Panc1 (cell line): Measurements from ENCODE around the gene ZDBF2. TPM values are rescaled to one million over a fixed set of nuclear protein-coding genes. Genes with fewer than 3 reads are reported as not detected.
"Not testable (repeated sequence)": the region's sequence is repeated elsewhere in the genome, so short reads cannot be mapped to it uniquely, and the experiment has no call there.

Experiments used
- ATAC-seq: fragments of 200-7000 bp; cut with Tn5 transposase; 2 replicates; pipeline ENCODE4 v1.9.1; 2020; ENCODE audit warnings: mild to moderate bottlenecking, moderate library complexity
- BruUV-seq: library from RNA; stranded (reverse); fragments of 400-500 nt; replicated peaks from 2 replicates; lab custom pipeline; 2021; lab: Mats Ljungman, UMichigan
- CTCF ChIA-PET: fragments of 300-600 bp; sonication (Branson Sonifier 250); formaldehyde crosslinking; loops from one replicate; lab custom pipeline; 2022; ENCODE audit warnings: antibody characterized with exemption; lab: Charles Lee
- POLR2A ChIA-PET: fragments of 300-600 bp; sonication (Branson Sonifier 250); formaldehyde crosslinking; loops from one replicate; lab custom pipeline; 2022; ENCODE audit warnings: antibody characterized with exemption; lab: Charles Lee
- DNase-seq: peaks from one replicate; pipeline ENCODE4 v3.0.0-alpha.2; 2010; ENCODE audit warnings: low read depth, low spot score
- H3K27ac ChIP-seq: 2 replicates; pipeline ENCODE4 v1.5.1; 2011; ENCODE audit warnings: mild to moderate bottlenecking, low read length, inconsistent platforms
- H3K27me3 ChIP-seq: fragments of 200-500 bp; sonication (Bioruptor generic); 2 replicates; pipeline ENCODE4 v1.6.0; 2014; ENCODE audit warnings: low read length, inconsistent platforms; ENCODE audit not compliant: control insufficient read depth, insufficient read depth
- H3K36me3 ChIP-seq: fragments of 200-500 bp; sonication (Bioruptor generic); 2 replicates; pipeline ENCODE4 v1.5.1; 2014; ENCODE audit warnings: inconsistent platforms, mild to moderate bottlenecking, low read length, moderate library complexity; ENCODE audit not compliant: control insufficient read depth, insufficient read depth
- H3K4me1 ChIP-seq: 2 replicates; pipeline ENCODE4 v1.5.1; 2011; ENCODE audit warnings: inconsistent platforms, mild to moderate bottlenecking, low read length, moderate library complexity; ENCODE audit not compliant: control insufficient read depth, insufficient read depth
- H3K4me3 ChIP-seq, 2 experiments: 2 replicates each; pipeline ENCODE4 v1.5.1; 2011 to 2012; ENCODE audit warnings: low read depth in 2 of 2, low read length in 2 of 2, mild to moderate bottlenecking in 2 of 2, inconsistent platforms in 1 of 2, moderate library complexity in 1 of 2
- H3K9me3 ChIP-seq: fragments of 200-500 bp; sonication (Bioruptor generic); 2 replicates; pipeline ENCODE4 v1.5.1; 2014; ENCODE audit warnings: low read depth, mild to moderate bottlenecking, inconsistent platforms, low read length, moderate library complexity; ENCODE audit not compliant: control insufficient read depth, insufficient read depth
- POLR2AphosphoS5 ChIP-seq: IDR thresholded peaks from 2 replicates; pipeline ENCODE4 v1.6.1; 2012; ENCODE audit warnings: mild to moderate bottlenecking, low read depth, low read length, moderate library complexity
- REST ChIP-seq, 2 experiments: IDR thresholded peaks; 2 replicates each; pipeline ENCODE4 v1.6.1; 2011 to 2012; ENCODE audit warnings: low read depth in 2 of 2, control low read depth in 1 of 2, low read length in 1 of 2, mild to moderate bottlenecking in 1 of 2, moderate library complexity in 1 of 2; ENCODE audit not compliant: insufficient read depth in 1 of 2
- SIN3A ChIP-seq: IDR thresholded peaks from 2 replicates; pipeline ENCODE4 v1.6.1; 2012; ENCODE audit warnings: low read depth, mild to moderate bottlenecking, low read length, moderate library complexity, borderline replicate concordance; ENCODE audit not compliant: insufficient read depth
- TCF7L2 ChIP-seq: IDR thresholded peaks from 2 replicates; pipeline ENCODE4 v1.6.1; 2011; ENCODE audit warnings: mild to moderate bottlenecking, low read depth, low read length, inconsistent platforms
- in situ Hi-C: cut with HindIII; loops from 2 replicates; pipeline ENCODE4 v1.10.0; 2016; ENCODE audit warnings: low sequenced_read_pairs, low pct_unique_long_range_greater_than_20kb
- intact Hi-C: fragments of 100-400 bp; cut with micrococcal nuclease; formaldehyde crosslinking; loops from one replicate; pipeline ENCODE4 v1.10.0; 2022; ENCODE audit not compliant: unreplicated experiment
- total RNA-seq: library from RNA; stranded (reverse); gene quantifications from one replicate; pipeline ENCODE4 v1.2.1, GENCODE V29; 2021; ENCODE audit not compliant: unreplicated experiment
- TF ChIP-seq, protein P1 (sequence below): fragments of 450-650 bp; IDR thresholded peaks from 2 replicates; pipeline ENCODE4 v1.5.1; 2017; ENCODE audit warnings: mild to moderate bottlenecking

Gene ZDBF2
- total RNA-seq, 1 experiment from 2014 or later = 4.2 TPM

- CTCF ChIA-PET, BruUV-seq, H3K27ac ChIP-seq: not testable (repeated sequence)
These were observed 86.4 kb downstream of the ZDBF2 start for GRCh38 chr2:206360840-206361239.

GRCh38 chr2:206361407-206362045 is 87.1 kb downstream of the ZDBF2 start:
- H3K36me3 ChIP-seq = no peaks in the 10 kb centered on the region
- POLR2A ChIA-PET = no interaction called here
- intact Hi-C loops (no loop called here), in situ Hi-C loops (no loop called here)
- no peak overlapping the region for H3K4me3 ChIP-seq
- no peaks in the 10 kb centered on the region for H3K9me3 ChIP-seq
- no peak for TF ChIP-seq SIN3A
- no peak for TF ChIP-seq POLR2AphosphoS5
- no peak for TF ChIP-seq TCF7L2
- TF ChIP-seq, protein P1, sequence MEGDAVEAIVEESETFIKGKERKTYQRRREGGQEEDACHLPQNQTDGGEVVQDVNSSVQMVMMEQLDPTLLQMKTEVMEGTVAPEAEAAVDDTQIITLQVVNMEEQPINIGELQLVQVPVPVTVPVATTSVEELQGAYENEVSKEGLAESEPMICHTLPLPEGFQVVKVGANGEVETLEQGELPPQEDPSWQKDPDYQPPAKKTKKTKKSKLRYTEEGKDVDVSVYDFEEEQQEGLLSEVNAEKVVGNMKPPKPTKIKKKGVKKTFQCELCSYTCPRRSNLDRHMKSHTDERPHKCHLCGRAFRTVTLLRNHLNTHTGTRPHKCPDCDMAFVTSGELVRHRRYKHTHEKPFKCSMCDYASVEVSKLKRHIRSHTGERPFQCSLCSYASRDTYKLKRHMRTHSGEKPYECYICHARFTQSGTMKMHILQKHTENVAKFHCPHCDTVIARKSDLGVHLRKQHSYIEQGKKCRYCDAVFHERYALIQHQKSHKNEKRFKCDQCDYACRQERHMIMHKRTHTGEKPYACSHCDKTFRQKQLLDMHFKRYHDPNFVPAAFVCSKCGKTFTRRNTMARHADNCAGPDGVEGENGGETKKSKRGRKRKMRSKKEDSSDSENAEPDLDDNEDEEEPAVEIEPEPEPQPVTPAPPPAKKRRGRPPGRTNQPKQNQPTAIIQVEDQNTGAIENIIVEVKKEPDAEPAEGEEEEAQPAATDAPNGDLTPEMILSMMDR = no peak
- TF ChIP-seq REST (IDR thresholded peaks at IDR 0.05; ENCODE audit: insufficient read depth in 1 of 2, low read depth in 2 of 2, low read length in 1 of 2) = no peak
- CTCF ChIA-PET = no interaction called here
- ATAC-seq (no peak), DNase-seq (no peak)
- H3K27me3 ChIP-seq = no peaks in the 10 kb centered on the region
- H3K27ac ChIP-seq = no peak overlapping the region
- BruUV-seq = no TSS peak
- H3K4me1 ChIP-seq = no peaks in the 10 kb centered on the region

More at GRCh38 chr2:206360840-206361239, 86.4 kb downstream of the ZDBF2 start:
- H3K9me3 ChIP-seq, H3K4me1 ChIP-seq, H3K4me3 ChIP-seq, DNase-seq, POLR2A ChIA-PET, H3K36me3 ChIP-seq, ATAC-seq, in situ Hi-C loops, intact Hi-C loops, H3K27me3 ChIP-seq: not testable (repeated sequence)

Other genes starting within 250 kb of the ZDBF2 start
- gene INO80D, start 188.5 kb upstream of the ZDBF2 start, total RNA-seq = 17.9 TPM
- 106 TPM for gene NDUFS1, start 115.2 kb upstream of the ZDBF2 start, total RNA-seq
- 523 TPM for gene EEF1B2, start 114.8 kb upstream of the ZDBF2 start, total RNA-seq
- gene ADAM23, start 168.9 kb downstream of the ZDBF2 start, total RNA-seq = 0.18 TPM